Neural progenitor cell (in vitro differentiated cells): Measurements from ENCODE around the gene EPPIN. TPM values are rescaled to one million over a fixed set of nuclear protein-coding genes. Genes with fewer than 3 reads are reported as not detected.

Experiments
- DNase-seq: peaks from one replicate; pipeline ENCODE4 v3.0.0-alpha.2; 2016; ENCODE audit warnings: low spot score
- H2AFZ ChIP-seq: fragments of 200-600 bp; sonication (generic); replicated peaks from 2 replicates; pipeline ENCODE4 v1.6.1; 2016; ENCODE audit warnings: antibody characterized with exemption
- H3F3A ChIP-seq: fragments of 200-600 bp; sonication (generic); 2 replicates; pipeline ENCODE4 v1.6.1; 2016; ENCODE audit warnings: antibody characterized with exemption, low read depth
- H3K27ac ChIP-seq: fragments of 200-600 bp; sonication (generic); 2 replicates; pipeline ENCODE4 v1.5.1; 2016; ENCODE audit warnings: mild to moderate bottlenecking
- H3K27me3 ChIP-seq: fragments of 200-600 bp; sonication (generic); 2 replicates; pipeline ENCODE4 v1.6.1; 2016; ENCODE audit warnings: mild to moderate bottlenecking, moderate library complexity
- H3K36me3 ChIP-seq: fragments of 200-600 bp; sonication (generic); 2 replicates; pipeline ENCODE4 v1.5.1; 2016
- H3K4me1 ChIP-seq: fragments of 200-600 bp; sonication (generic); 2 replicates; pipeline ENCODE4 v1.6.1; 2016; ENCODE audit warnings: mixed run types
- H3K4me2 ChIP-seq: fragments of 200-600 bp; sonication (generic); 2 replicates; pipeline ENCODE4 v1.6.1; 2016
- H3K4me3 ChIP-seq: fragments of 200-600 bp; sonication (generic); 2 replicates; pipeline ENCODE4 v1.5.1; 2016
- H3K79me2 ChIP-seq: fragments of 200-600 bp; sonication (generic); 2 replicates; pipeline ENCODE4 v1.6.1; 2016; ENCODE audit warnings: low read depth
- H3K9ac ChIP-seq: fragments of 200-600 bp; sonication (generic); 2 replicates; pipeline ENCODE4 v1.6.1; 2016
- H3K9me3 ChIP-seq: fragments of 200-600 bp; sonication (generic); 2 replicates; pipeline ENCODE4 v1.5.1; 2016; ENCODE audit warnings: low read depth
- H4K20me1 ChIP-seq: fragments of 200-600 bp; sonication (generic); 2 replicates; pipeline ENCODE4 v1.6.1; 2016; ENCODE audit warnings: low read depth
- H3K27ac Mint-ChIP-seq: 3 replicates; pipeline ENCODE4 v1.8.0; 2021; ENCODE audit warnings: mixed read lengths
- H3K27me3 Mint-ChIP-seq: 2 replicates; pipeline ENCODE4 v1.8.0; 2022; ENCODE audit warnings: low read depth, mild to moderate bottlenecking, inconsistent platforms, moderate library complexity, mixed read lengths; ENCODE audit not compliant: insufficient read depth
- H3K36me3 Mint-ChIP-seq: 3 replicates; pipeline ENCODE4 v1.8.0; 2021; ENCODE audit warnings: mixed read lengths
- H3K4me1 Mint-ChIP-seq: 3 replicates; pipeline ENCODE4 v1.8.0; 2021; ENCODE audit warnings: mixed read lengths
- H3K4me3 Mint-ChIP-seq: 3 replicates; pipeline ENCODE4 v1.8.0; 2021; ENCODE audit warnings: mild to moderate bottlenecking, moderate library complexity, mixed read lengths
- H3K9me3 Mint-ChIP-seq: 3 replicates; pipeline ENCODE4 v1.8.0; 2020; ENCODE audit warnings: mixed read lengths
- CTCF ChIP-seq: fragments of 200-600 bp; sonication (generic); IDR thresholded peaks from 2 replicates; pipeline ENCODE4 v1.5.1; 2017; ENCODE audit warnings: antibody characterized with exemption, mild to moderate bottlenecking
- EZH2 ChIP-seq: fragments of 200-600 bp; sonication (generic); IDR thresholded peaks from 2 replicates; pipeline ENCODE4 v1.6.1; 2017; ENCODE audit warnings: antibody characterized with exemption, mild to moderate bottlenecking, moderate library complexity
- EZH2phosphoT487 ChIP-seq: fragments of 200-600 bp; sonication (generic); IDR thresholded peaks from 2 replicates; pipeline ENCODE4 v1.6.1; 2017; ENCODE audit warnings: antibody characterized with exemption
- total RNA-seq: library from RNA; depleted of rRNA; stranded (reverse); fragments of >200 nt; gene quantifications from 2 replicates; pipeline ENCODE4 v1.2.3, GENCODE V29; 2015; ENCODE audit warnings: low replicate concordance

EPPIN gene
- total RNA-seq, result not detected in 2 replicates

- H3K4me3 Mint-ChIP-seq, result no peak within 1 kb of the TSS
- Histone ChIP-seq H3K4me2 (no peak within 1 kb of the TSS), H3K9me3 (no peaks in the 10 kb centered on the region), H3K36me3 (no peaks in the 10 kb centered on the region), H2AFZ (no peak within 1 kb of the TSS), H3K79me2 (no peaks in the 10 kb centered on the region), H3K27me3 (no peaks in the 10 kb centered on the region), H3K27ac (no peak within 1 kb of the TSS), H4K20me1 (no peaks in the 10 kb centered on the region), H3K9ac (no peak within 1 kb of the TSS), H3K4me1 (no peaks in the 10 kb centered on the region), H3F3A (no peaks in the 10 kb centered on the region), H3K4me3 (no peak within 1 kb of the TSS)
- H3K4me1 Mint-ChIP-seq, result no peaks in the 10 kb centered on the region
- peaks cover 8% of the 10 kb centered on the region for H3K27me3 Mint-ChIP-seq
- no peak for TF ChIP-seq EZH2phosphoT487
- no peak for TF ChIP-seq EZH2
- TF ChIP-seq CTCF, result no peak
- no peak for DNase-seq
- H3K9me3 Mint-ChIP-seq, result no peaks in the 10 kb centered on the region
- no peak within 1 kb of the TSS for H3K27ac Mint-ChIP-seq
- H3K36me3 Mint-ChIP-seq, result no peaks in the 10 kb centered on the region
Measured at GRCh38 chr20:45547206-45547770, at the start of gene EPPIN. TSS of gene EPPIN (minus strand) at chr20:45547401. CDS start at chr20:45547357, 44 bp downstream.

DNA sequence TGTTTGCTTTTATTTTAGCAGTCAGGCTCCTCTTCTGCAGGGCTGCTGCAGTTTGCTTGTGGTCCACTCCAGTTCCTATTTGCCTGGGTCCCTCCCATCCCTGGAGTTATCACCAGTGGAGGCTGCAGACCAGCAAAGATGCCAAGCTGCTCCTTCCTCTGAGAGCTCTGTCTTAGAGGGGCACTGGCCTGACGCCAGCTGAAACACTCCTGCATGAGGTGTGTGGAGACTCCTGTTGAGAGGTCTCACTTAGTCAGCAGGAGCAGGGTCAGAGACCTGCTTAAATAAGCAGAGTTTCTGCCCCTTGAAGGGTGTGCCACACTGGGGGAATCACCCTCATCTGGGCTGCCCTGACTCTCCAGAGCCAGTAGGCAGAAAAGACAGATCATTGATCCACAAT, 48.0 kb upstream of the EPPIN start:
- no peak overlapping the region for H3K4me2 ChIP-seq
- H3K4me1 Mint-ChIP-seq, result no peaks in the 10 kb centered on the region
- H3K4me1 ChIP-seq, result no peaks in the 10 kb centered on the region
- H3K27me3 Mint-ChIP-seq, result peaks cover under 1% of the 10 kb centered on the region
- no peaks in the 10 kb centered on the region for H4K20me1 ChIP-seq
- H3K27me3 ChIP-seq, result no peaks in the 10 kb centered on the region
- no peak overlapping the region for H2AFZ ChIP-seq
- no peak overlapping the region for H3K9ac ChIP-seq
- no peak overlapping the region for H3K4me3 Mint-ChIP-seq
- H3K27ac Mint-ChIP-seq, result no peak overlapping the region
- TF ChIP-seq EZH2 (no peak), EZH2phosphoT487 (no peak), CTCF (no peak)
- no peaks in the 10 kb centered on the region for H3K36me3 Mint-ChIP-seq
- H3K9me3 ChIP-seq, result no peaks in the 10 kb centered on the region
- H3K9me3 Mint-ChIP-seq, result no peaks in the 10 kb centered on the region
- no peak overlapping the region for H3K27ac ChIP-seq
- peaks cover 4% of the 10 kb centered on the region for H3K36me3 ChIP-seq
- no peak overlapping the region for H3K4me3 ChIP-seq
- no peaks in the 10 kb centered on the region for H3F3A ChIP-seq
- no peak for DNase-seq
- H3K79me2 ChIP-seq, result no peaks in the 10 kb centered on the region

DNA sequence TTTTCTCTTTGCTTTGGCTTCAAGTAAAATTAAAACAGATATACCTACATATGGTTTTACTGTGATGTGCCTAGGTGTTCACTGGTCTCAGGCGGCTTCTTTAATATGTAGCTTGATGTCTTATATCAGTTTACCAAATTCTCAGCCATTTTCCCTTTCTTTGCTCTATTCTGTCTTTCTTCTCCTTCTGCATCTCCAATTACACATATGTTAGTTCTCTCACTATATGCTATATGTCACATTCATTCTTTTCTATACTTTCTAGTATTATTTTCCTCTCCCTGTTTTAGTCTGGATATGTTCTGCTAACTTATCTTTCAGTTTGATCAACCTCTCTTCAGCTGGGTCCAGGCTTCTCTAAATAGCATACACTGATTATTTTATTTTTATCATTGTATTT, 46.3 kb upstream of the EPPIN start:
- no peaks in the 10 kb centered on the region for H3K9me3 Mint-ChIP-seq
- TF ChIP-seq CTCF, result no peak
- no peak for TF ChIP-seq EZH2
- no peak for TF ChIP-seq EZH2phosphoT487
- no peaks in the 10 kb centered on the region for H3K4me1 ChIP-seq
- no peak overlapping the region for H3K4me2 ChIP-seq
- H3K27me3 ChIP-seq, result no peaks in the 10 kb centered on the region
- H3K4me3 ChIP-seq, result no peak overlapping the region
- no peaks in the 10 kb centered on the region for H3K4me1 Mint-ChIP-seq
- H3K79me2 ChIP-seq, result no peaks in the 10 kb centered on the region
- no peak for DNase-seq
- no peak overlapping the region for H3K4me3 Mint-ChIP-seq
- H2AFZ ChIP-seq, result no peak overlapping the region
- H3K36me3 Mint-ChIP-seq, result no peaks in the 10 kb centered on the region
- H3K9ac ChIP-seq, result no peak overlapping the region
- H3K9me3 ChIP-seq, result no peaks in the 10 kb centered on the region
- peaks cover 4% of the 10 kb centered on the region for H3K36me3 ChIP-seq
- no peak overlapping the region for H3K27ac ChIP-seq
- no peaks in the 10 kb centered on the region for H3F3A ChIP-seq
- H3K27me3 Mint-ChIP-seq, result no peaks in the 10 kb centered on the region
- H3K27ac Mint-ChIP-seq, result no peak overlapping the region
- H4K20me1 ChIP-seq, result no peaks in the 10 kb centered on the region
